NCI-H2171 (cell line): ENCODE measurements around the gene HOXD4.

Source experiments
- DNase-seq: peaks from one replicate; lab custom pipeline; 2025; lab: John Stamatoyannopoulos, UW

HOXD4 gene

DNA sequence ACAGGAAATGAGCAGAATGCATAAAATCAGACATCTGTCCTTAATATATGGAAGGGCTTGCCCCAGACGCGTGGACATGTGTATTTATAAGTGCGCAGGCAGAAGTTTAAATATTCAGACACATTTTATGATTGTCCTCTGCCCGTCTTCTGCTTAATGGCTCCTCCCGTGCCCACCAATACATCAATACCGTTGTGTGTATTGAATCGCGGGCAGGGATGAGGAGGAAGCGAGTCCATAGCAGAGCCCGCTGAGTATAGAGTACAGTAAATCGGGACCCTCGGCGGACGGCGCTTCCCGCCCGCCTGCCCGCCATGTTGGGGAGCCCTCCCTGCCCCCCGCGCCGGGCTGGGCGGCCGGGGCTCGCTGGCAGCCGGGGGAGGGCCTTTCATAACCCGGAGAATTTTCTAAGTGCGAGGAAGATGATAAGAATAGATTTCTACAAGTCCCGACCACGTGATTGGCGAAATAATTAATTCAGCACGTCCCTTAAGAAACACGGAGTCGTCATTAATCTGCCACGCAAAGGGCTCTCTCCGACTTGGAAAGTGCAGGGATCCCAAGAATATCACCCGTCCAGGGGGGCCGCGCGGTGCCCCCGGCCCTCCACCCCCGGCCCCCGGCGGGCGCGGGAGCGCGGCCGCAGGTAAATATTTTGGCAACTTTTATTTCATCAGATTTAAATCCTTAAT, 5.6 kb downstream of the HOXD4 start, which contains the start of gene HOXD3:
HOXD3 (plus strand) TSS at position 501 of the 692 bp plus-strand sequence. CDS start 11,808 bp downstream, outside the sequence.
- DNase-seq = no peak

DNA sequence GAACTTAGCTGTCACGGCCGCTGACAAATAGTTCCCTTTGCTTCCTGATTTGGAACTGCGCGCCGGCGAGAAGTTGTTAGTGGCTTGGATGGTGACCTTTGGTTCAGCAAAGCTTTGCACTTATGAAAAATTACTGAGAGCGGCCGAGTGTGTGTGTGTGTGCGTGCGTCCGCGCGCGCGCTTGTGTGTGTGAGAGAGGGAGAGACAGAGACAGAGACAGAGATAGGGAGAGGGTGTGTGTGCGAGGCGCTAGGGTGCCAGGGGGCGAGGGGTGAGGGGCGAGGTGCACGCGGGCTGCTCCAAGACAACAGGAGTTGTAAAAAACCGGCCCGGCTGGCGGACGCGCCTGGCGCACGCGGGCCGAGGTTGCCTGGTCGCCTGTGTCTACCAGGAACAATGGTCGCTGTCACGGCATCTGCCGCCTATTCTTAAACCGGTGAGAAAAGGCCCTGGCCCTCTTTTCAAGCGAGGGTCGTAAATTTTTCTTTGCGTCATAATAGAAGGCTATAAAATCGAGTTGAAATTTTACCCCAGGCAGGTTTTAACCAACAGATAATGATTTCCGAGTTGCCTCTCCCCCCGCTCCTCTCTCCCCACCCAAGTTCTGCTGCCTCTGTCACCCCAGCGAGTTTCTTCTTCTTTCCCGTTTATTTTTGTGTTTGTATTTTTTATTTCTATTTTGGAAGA, 6.3 kb downstream of the HOXD4 start:
- DNase-seq = peak; percentile 27

DNA sequence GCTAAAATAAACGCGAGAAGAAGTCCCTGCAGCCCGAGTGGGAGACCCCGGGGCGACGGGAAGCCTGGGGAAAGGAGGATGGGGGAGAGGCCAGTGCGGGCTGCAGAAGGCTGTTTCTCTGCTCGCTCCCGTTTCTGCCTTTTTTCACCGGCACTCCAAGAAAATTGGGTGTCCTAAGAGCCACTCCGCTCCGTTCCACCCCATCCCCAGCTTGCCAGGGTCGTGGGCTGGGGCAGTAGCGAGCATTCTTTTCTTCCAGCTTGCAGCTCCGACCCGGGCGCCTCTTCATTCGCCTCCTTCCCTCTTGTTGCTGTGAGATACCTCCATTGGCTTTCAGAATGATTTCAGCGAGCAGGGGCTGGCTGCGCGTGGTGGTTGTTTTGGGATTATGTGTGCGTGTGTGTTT, 6.8 kb downstream of the HOXD4 start:
- peak; percentile 49 for DNase-seq

DNA sequence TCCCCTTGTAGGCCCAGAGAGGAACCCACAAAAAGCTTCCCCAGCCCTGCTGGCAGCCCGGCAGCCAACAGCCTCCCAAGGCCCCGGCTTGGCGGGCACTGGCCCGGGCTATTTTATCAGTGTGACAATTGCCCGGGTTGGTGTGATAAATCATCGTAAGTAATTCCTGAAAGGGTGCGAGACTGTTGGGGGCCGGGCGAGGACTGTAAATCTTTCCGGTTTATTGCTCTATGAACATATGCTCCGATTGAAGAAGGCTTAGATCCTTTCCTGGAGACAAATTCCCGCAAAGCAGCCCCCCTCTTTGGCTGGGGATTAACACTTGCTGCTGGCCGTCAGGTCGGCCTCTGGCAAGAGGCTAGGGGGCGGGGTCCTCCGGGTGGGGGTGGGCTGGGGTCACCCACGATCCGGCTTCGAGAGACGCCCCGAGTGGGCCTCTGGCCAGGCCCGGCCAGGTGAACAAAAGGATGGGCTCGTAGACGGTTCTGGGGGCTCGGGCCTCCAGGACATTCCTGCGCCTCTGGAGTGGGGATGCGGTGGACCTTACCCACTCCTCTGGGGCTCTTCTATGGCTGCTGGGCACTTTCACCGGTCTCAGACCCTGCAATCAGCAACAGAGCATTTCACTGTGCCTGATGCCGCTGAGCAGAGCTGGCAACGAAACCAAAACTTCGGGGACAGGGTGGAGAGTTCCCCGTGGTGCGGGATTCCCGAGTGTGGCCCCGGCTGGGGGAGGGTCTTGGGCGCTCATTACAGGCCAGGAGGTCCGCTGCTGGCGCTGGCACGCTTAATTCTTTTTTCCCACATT, 7.7 kb downstream of the HOXD4 start:
- DNase-seq = no peak

GRCh38 chr2:176159663-176160250, 8.4 kb downstream of the HOXD4 start:
- no peak for DNase-seq

GRCh38 chr2:176160251-176160985, 9.1 kb downstream of the HOXD4 start:
- DNase-seq = no peak

DNA sequence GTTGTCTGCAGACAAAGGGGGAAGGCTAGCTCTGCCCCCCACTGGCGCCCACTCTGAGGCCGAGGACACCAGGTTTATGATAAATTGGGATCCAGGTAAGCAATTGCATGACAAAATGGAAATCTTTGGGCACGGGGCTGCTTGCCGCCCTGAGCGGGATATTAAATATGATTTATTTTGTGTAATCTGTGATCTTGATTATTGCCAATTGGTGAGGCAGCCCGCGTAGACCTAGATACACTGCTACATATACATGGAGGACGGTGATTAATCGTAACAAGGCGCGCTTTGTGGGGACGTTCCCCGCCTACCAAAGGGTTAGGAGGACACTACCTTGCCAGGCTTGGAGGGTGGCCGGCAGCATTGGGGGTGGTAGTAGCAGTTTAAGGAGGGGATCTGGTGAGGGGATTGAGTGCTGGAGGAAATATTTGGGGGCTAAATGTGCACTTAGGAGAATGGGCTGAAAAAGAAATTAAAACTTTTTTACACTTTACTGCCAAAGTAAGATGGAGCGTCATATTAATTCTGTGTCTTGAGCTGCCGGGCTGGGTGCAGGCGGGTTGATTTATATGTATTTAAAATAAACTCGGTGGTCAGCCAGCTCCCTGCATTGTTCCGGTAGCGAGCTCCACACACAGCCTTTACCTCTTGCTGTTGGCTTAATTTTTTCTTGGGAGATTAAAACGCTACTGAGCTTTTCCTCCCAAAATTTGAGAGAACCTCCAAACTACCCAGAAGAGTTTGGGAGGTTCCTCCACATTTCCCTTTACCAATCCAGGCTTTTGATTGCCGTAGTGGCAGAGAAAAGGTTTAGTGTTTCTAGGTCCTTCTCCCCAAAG, 9.9 kb downstream of the HOXD4 start:
- DNase-seq = no peak

GRCh38 chr2:176161825-176162626, 10.7 kb downstream of the HOXD4 start:
- DNase-seq = no peak

- no peak for DNase-seq
Measured at GRCh38 chr2:176162911-176163671, 11.7 kb downstream of the HOXD4 start.

DNA sequence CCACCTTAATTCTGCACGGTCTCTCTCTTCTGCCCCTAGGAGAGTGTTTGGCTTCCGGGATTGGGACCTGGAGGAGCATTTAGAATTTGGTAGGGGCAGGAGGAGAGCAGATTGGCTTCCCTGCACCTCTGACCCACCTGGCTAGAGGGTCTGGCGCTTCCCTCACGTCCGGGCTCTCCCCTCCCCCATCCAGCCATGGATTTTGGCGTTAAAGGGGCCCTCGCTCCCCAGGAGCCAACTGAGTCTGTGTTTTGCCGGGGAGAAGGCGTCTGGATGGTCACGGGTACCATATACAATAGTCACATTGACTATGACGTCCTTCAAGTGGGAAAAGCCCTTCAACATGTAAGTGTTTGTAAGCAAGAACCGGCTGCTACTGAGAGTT, 12.3 kb downstream of the HOXD4 start:
- DNase-seq = no peak

- DNase-seq = no peak
Measured at GRCh38 chr2:176164201-176164600, 12.9 kb downstream of the HOXD4 start.

DNA sequence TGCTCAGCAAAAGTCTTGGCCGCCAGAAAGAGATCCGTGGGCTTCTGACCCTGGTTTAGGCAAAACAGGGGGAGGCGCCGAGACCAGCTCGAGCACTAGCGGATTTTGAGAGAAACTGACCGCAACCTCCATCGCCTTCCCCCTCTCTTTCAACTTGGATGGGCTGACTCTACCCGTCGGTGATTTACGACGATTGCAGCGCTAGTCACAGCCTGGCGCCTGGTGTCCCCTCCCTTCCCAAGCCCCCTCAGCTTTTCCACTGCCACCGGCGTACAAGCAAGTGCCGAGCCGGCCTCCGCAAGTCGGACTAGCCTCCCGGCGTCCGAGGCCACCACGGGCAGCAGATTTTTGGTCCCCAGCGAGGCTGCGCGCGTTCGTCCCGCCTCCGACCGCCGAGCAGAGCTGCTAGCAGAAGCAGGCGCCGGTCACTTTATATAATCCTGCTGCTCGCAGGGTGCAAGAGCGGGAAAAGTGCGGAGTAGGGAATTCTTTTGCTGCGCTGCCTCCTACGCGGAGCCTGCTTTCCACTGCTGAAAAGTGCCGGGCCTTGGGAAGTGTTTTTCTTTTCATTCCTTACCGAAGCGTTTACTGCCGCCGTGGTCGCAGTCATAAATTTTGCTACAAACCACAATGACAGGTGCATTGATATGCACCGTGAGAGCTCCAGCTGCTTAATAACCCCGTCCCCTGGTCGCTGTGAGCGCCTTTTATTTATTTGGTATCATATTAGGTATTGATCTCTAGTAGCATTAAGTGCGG, 13.4 kb downstream of the HOXD4 start:
- no peak for DNase-seq

- no peak for DNase-seq
Measured at GRCh38 chr2:176165370-176166050, 14.2 kb downstream of the HOXD4 start.

GRCh38 chr2:176166272-176166671, 14.9 kb downstream of the HOXD4 start:
- DNase-seq = no peak

- no peak for DNase-seq
Measured at GRCh38 chr2:176167398-176167797, 16.0 kb downstream of the HOXD4 start.

- DNase-seq = no peak
Measured at GRCh38 chr2:176169181-176169580, 17.8 kb downstream of the HOXD4 start.

DNA sequence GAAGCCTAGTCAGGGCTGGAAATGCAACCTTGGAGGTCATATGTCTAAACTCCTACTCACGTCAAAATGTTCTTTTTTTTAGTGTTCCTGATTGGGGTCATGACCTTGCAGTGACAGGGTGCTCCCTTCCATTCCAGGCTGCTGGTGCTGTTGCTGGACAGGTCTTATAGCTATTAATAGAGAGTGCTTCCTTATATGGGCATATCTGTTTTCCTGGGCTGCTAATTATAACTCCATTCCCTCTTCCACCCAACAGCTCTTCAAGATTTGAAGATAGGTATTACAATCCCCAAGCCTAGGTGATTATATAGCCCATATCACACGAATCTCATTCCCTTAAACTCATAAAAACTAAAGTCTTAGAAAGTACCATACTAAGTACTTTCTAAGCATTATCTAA, 18.4 kb downstream of the HOXD4 start:
- DNase-seq = no peak
